ENCODE measurements around the gene GPLD1. TPM values are rescaled to one million over a fixed set of nuclear protein-coding genes. Genes with fewer than 3 reads are reported as not detected.

GPLD1 gene
- total RNA-seq, 6 experiments from 2014 or later: 19.9 to 53.0 (median 38.9) TPM

DNA sequence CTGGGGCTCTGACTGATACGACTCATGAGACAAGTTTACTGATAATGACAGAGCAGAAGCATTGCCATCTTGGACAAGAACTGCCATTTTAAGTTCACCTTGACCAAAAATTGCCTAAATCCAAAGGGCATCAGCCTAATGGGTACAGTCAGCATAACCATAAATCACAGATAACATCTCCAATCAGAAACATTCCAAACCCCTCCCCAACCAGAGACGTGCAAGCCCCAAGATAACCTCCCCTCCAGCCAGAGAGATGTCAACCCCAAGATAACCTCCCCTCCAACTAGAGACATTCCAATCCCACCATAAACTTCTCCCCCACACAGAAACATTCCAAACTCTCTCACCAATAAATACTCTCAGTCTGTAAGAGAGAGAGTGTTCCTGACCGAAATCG, 10.5 kb downstream of the GPLD1 start:
- Histone ChIP-seq H3K27ac (no peak overlapping the region), H3K4me3 (no peak overlapping the region), H3K9me3 (no peaks in the 10 kb centered on the region), H3K4me1 (no peaks in the 10 kb centered on the region), H3K27me3 (no peaks in the 10 kb centered on the region), H3K36me3 (peaks cover 0 to 43% (median 3%) of the 10 kb centered on the region in 4 donors)
- ATAC-seq (no peak), DNase-seq (no peak)
- intact Hi-C loops (cut with DNase I): no loop called here
- no peak for TF ChIP-seq POLR2A (IDR thresholded peaks at IDR 0.05)
- TF ChIP-seq, protein P1, sequence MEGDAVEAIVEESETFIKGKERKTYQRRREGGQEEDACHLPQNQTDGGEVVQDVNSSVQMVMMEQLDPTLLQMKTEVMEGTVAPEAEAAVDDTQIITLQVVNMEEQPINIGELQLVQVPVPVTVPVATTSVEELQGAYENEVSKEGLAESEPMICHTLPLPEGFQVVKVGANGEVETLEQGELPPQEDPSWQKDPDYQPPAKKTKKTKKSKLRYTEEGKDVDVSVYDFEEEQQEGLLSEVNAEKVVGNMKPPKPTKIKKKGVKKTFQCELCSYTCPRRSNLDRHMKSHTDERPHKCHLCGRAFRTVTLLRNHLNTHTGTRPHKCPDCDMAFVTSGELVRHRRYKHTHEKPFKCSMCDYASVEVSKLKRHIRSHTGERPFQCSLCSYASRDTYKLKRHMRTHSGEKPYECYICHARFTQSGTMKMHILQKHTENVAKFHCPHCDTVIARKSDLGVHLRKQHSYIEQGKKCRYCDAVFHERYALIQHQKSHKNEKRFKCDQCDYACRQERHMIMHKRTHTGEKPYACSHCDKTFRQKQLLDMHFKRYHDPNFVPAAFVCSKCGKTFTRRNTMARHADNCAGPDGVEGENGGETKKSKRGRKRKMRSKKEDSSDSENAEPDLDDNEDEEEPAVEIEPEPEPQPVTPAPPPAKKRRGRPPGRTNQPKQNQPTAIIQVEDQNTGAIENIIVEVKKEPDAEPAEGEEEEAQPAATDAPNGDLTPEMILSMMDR (IDR thresholded peaks at IDR 0.05): no peak
- 74% methylated on average over 4 of the region's 4 CpGs for WGBS (ENCODE audit: insufficient coverage, low coverage, low lambda C conversion rate, missing lambda C conversion rate)

GRCh38 chr6:24477070-24477469, 12.3 kb downstream of the GPLD1 start:
- Histone ChIP-seq H3K9me3 (no peaks in the 10 kb centered on the region), H3K36me3 (peaks cover 0 to 33% (median 3%) of the 10 kb centered on the region in 4 donors), H3K4me3 (no peak overlapping the region), H3K27ac (no peak overlapping the region), H3K27me3 (no peaks in the 10 kb centered on the region), H3K4me1 (no peaks in the 10 kb centered on the region)
- no peak for ATAC-seq
- 100% methylated on average over 1 of the region's 1 CpG for WGBS (ENCODE audit: insufficient coverage, low coverage, low lambda C conversion rate, missing lambda C conversion rate)
- no peak for DNase-seq
- TF ChIP-seq, protein P1 (IDR thresholded peaks at IDR 0.05): no peak
- no peak for TF ChIP-seq POLR2A (IDR thresholded peaks at IDR 0.05)
- intact Hi-C loops (cut with DNase I): no loop called here

- DNase-seq: no peak
- intact Hi-C loops (cut with DNase I): no loop called here
Measured at GRCh38 chr6:24476631-24477030, 12.7 kb downstream of the GPLD1 start.

GRCh38 chr6:24472181-24472580, 17.2 kb downstream of the GPLD1 start:
- intact Hi-C loops (cut with DNase I): no loop called here
- Histone ChIP-seq H3K4me1 (no peaks in the 10 kb centered on the region), H3K4me3 (no peak overlapping the region), H3K27ac (no peak overlapping the region), H3K9me3 (no peaks in the 10 kb centered on the region), H3K36me3 (peaks cover 0 to 30% (median 0%) of the 10 kb centered on the region in 4 donors), H3K27me3 (no peaks in the 10 kb centered on the region)
- no peak for TF ChIP-seq POLR2A (IDR thresholded peaks at IDR 0.05)
- TF ChIP-seq, protein P1 (IDR thresholded peaks at IDR 0.05): no peak
- DNase-seq (no peak), ATAC-seq (no peak)

More at GRCh38 chr6:24476631-24477030, 12.7 kb downstream of the GPLD1 start:
- Histone ChIP-seq H3K36me3 (peaks cover 0 to 36% (median 3%) of the 10 kb centered on the region in 4 donors), H3K27ac (no peak overlapping the region), H3K27me3 (no peaks in the 10 kb centered on the region), H3K4me3 (no peak overlapping the region), H3K4me1 (no peaks in the 10 kb centered on the region), H3K9me3 (no peaks in the 10 kb centered on the region)
- 92% methylated on average over 6 of the region's 6 CpGs for WGBS (ENCODE audit: insufficient coverage, low coverage, low lambda C conversion rate, missing lambda C conversion rate)
- ATAC-seq: no peak
- TF ChIP-seq, protein P1 (IDR thresholded peaks at IDR 0.05): no peak
- no peak for TF ChIP-seq POLR2A (IDR thresholded peaks at IDR 0.05)

- ATAC-seq: no peak
- WGBS (ENCODE audit: insufficient coverage, low coverage, low lambda C conversion rate, missing lambda C conversion rate): 84% methylated on average over 7 of the region's 7 CpGs
Measured at GRCh38 chr6:24469811-24470210, 19.6 kb downstream of the GPLD1 start.

More at GRCh38 chr6:24469811-24470210, 19.6 kb downstream of the GPLD1 start:
- H3K9me3 ChIP-seq: no peaks in the 10 kb centered on the region
- no peak for DNase-seq
- no peaks in the 10 kb centered on the region for H3K27me3 ChIP-seq
- H3K27ac ChIP-seq: no peak overlapping the region
- H3K36me3 ChIP-seq: peaks cover 0 to 42% (median 8%) of the 10 kb centered on the region in 4 donors
- no peak overlapping the region for H3K4me3 ChIP-seq
- intact Hi-C loops (cut with DNase I): no loop called here
- TF ChIP-seq POLR2A (IDR thresholded peaks at IDR 0.05): no peak
- TF ChIP-seq, protein P1 (IDR thresholded peaks at IDR 0.05): no peak
- H3K4me1 ChIP-seq: no peaks in the 10 kb centered on the region

Measured in right lobe of liver (tissue), 6 donors.